ENCODE results near the gene FAM20A.
"Not testable (repeated sequence)": the region's sequence is repeated elsewhere in the genome, so short reads cannot be mapped to it uniquely, and the experiment has no call there.

The FAM20A gene

DNA sequence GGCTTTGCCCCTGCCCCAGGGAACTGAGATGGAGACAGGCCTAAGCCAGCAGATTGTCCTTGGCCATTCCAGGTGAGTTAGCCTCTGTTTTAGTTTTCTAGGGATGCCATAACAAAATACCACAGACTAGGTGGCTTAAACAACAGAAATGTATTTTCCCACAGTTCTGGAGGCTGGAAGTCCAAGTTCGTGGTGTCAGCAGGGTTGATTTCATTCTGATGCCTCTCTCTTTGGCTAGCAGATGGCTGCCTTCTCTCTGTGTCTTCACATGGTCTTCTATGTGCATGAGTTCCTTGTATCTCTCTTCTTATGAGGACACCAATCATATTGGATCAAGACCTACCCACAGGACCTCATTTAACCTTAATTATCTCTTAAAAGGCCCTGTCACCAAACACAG lies 12.8 kb downstream of the FAM20A start:
- no peak for DNase-seq (ENCODE audit: low spot score)

DNA sequence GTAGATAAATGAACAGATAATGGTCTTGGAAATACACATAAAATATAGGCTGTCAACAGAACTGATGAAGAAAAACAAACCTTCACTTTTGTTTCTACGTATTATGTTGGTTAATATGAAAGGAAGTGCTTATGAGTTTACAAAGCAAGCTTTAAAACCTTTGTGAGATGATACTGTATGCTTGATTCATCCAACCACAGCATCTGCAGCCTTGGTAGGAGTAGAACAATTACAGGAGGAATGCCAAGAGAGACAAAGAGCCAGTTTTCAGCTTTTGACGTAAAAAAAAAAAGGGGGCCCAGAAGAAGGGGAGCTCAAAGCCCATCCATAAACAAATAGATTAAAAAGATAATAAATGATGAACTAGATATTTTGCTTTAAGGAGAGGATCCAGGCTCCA lies 13.3 kb downstream of the FAM20A start:
- DNase-seq (ENCODE audit: low spot score): peak; percentile 27

GRCh38 chr17:68587026-68587425 lies 14.1 kb downstream of the FAM20A start:
- DNase-seq (ENCODE audit: low spot score): no peak

- no peak for DNase-seq (ENCODE audit: low spot score)
Observed at GRCh38 chr17:68585643-68586042, 15.5 kb downstream of the FAM20A start.

GRCh38 chr17:68584581-68585303 lies 16.4 kb downstream of the FAM20A start:
- DNase-seq (ENCODE audit: low spot score): no peak

- not testable (repeated sequence) for DNase-seq (ENCODE audit: low spot score)
Observed at GRCh38 chr17:68582867-68583266, 18.3 kb downstream of the FAM20A start.

DNA sequence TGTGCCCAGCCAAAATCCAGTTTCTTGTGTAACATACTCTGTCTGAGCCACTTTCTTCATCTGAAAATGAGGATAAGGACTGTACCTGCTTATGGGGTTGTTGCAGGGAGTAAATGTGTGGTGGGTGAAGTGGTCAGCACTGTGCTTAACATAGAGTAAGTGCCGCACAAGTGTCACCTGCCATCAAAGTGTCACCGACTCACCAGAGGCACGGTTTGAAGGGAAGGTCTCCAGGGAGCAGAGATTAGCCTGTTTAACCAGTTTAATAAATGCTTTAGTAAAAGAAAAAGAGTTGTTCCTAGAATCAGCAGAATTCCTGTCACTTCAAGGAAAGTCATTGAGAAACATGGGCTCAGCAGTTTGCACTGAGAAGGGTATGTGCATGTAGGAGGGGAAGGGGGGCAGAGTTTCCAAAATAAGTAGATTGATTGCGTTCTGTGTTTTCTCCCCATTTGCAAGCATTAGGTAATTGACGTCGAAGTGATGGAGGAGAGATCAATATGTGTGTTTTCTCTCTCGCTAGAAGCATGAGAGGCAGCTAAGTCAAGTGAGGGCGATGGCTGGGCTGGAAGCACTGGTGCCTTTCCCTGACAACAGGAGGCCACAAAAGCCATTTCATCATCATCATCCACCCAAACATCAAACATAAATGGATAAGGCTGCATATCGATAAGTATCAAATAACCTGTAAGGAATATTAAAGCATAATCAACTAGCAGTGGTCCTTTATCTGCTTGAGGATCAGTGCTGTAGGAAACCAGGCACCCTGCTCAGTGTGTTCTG lies 19.1 kb downstream of the FAM20A start:
- DNase-seq (ENCODE audit: low spot score): no peak

GRCh38 chr17:68580236-68580770 lies 20.9 kb downstream of the FAM20A start:
- no peak for DNase-seq (ENCODE audit: low spot score)

- no peak for DNase-seq (ENCODE audit: low spot score)
Observed at GRCh38 chr17:68579194-68579927, 21.8 kb downstream of the FAM20A start.

GRCh38 chr17:68578236-68578635 lies 22.9 kb downstream of the FAM20A start:
- no peak for DNase-seq (ENCODE audit: low spot score)

- DNase-seq (ENCODE audit: low spot score): no peak
Observed at GRCh38 chr17:68577497-68577821, 23.7 kb downstream of the FAM20A start.

DNA sequence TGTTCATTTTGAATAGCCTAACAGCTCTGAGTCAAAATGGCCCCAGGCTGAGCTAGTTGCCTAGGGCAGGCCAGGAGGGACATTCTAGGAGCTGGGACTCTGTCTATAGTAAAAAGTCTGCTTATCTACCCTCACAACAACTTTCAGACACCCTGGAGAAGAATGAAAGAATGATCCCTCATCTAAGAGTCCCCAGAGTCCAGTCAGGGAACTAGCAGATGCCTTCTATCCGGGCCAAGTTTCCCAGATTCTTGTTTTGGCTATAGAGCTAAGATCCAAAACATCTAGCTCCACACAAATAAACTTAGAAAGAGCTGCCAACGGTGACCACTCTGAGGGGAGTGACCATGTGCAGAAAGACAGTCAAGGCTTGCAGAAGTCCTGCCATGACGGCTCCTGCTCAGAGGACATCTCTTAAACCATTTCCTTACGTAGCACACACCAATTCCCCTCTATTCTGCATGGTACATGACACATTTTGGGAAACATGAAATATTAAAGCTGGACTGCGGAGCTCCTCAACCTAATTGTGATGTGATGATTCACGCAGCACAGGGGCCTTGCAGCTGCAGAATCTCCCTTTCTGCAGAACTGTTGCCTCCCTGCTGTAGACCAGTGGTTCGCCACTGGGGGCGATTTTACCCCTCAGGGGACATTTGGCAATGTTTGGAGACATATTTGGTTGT lies 24.2 kb downstream of the FAM20A start:
- DNase-seq (ENCODE audit: low spot score): no peak

DNA sequence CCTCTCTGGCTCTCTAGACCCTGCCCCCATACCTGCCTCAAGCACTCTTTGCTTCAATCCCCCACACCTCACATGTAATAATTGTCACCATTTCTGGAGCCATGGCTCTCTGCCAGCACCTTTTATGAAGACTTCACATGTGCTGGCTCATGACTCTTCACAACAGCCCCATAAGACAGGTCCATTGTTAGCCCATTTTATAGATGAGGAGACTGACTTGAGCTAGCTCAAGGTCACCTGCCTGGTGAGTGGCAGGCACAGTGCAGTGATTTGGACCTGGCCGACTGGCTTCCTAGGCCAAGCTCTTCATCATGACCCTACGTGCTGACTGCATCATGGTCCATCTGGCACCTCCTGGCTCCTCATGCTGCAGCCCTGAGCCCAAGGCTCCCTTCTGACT lies 25.0 kb downstream of the FAM20A start:
- no peak for DNase-seq (ENCODE audit: low spot score)

- no peak for DNase-seq (ENCODE audit: low spot score)
Observed at GRCh38 chr17:68573338-68573737, 27.8 kb downstream of the FAM20A start.

GRCh38 chr17:68572138-68572842 lies 28.9 kb downstream of the FAM20A start:
- no peak for DNase-seq (ENCODE audit: low spot score)

DNA sequence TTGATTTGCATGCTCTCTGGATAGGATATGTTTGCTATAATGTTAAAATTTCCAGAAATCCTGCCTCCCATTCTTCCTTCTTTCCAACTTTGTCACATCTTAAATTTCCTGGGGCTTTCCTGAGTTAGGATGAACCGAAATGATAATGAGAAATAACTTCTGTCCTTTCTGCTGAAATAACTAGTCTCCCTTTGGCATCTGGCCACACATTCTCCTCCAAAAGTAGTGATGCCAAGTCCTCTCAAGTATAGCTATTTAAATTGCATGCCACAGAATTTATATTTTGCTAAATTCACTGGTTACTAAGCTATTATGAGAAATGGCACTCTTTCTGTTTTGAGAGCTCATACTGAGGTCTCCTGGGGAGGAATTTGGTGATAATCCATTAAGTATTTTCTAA lies 30.6 kb downstream of the FAM20A start:
- no peak for DNase-seq (ENCODE audit: low spot score)

DNA sequence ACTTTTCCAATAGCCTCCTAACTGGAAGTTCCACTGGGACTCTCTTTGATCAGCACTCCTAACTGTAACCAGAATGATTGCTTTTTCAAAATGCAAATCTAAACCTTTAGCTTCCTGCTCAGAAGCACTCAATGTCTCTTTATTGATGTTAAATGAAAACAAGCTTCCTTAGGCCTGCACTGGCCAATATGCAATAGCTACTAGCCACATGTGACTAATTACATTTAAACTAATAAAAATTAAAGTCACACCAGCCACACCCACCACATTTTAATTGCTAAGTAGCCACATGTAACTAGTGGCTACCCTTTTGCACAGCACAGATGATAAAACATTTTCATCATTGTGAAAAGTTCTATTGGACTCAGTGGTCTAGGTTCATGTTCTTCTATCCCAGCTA lies 31.8 kb downstream of the FAM20A start:
- DNase-seq (ENCODE audit: low spot score): no peak

GRCh38 chr17:68568581-68568980 lies 32.6 kb downstream of the FAM20A start:
- DNase-seq (ENCODE audit: low spot score): no peak

GRCh38 chr17:68567581-68567980 lies 33.6 kb downstream of the FAM20A start:
- no peak for DNase-seq (ENCODE audit: low spot score)

DNA sequence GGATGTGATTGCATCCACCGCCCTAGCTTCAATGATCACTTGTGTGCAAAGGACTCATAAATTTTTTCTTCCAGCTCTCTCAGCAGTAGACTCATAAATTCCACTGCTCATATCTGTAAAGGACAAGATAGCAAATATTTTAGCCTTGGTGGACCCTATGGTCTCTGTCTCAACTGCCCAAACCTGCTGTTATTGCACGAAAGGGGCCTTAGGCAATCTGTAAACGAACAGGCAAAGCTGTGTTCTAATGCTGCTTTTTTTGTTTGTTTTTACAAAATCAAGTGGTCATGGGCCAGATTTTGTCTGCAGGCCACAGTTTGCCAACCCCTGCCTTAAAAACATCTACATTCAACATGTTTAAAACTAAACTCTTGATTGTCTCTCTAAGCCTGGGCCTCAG lies 34.1 kb downstream of the FAM20A start:
- no peak for DNase-seq (ENCODE audit: low spot score)

DNA sequence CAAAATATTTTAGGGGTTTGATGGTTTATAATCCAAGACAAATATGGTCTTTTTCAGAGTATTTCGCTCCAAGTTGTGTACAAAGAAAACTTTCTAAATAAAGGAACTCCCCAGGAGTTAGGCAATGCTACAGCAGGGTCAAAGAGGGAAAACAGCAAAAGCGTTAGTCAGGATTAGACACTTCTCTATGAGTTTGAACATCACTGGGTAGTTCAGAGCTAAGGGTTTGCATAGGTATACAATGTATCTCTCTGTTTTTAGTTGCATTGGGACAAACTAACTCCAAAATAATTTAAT lies 34.8 kb downstream of the FAM20A start:
- DNase-seq (ENCODE audit: low spot score): no peak
